ENCODE results near the gene EIF4E2.

Gene EIF4E2

DNA sequence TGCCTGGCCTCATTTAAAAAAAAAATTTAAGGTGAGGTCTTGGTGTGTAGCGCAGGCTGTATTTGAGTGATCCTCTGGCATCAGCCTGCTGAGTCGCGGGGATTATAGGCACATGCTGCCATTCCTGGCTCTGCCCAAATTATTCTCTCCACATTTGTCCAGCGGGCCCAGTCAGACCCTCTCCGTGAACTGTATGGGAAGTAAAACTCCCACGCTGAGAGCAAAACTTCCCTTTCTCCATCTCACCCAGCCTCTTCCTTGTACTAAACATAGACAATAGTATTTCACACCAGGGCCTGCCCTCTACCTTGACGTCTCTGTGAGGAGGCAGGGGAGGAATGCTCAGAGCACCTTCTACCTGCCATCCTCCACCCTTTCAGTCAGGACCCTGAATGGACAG is 37.0 kb downstream of the EIF4E2 start:
- H3K79me2 ChIP-seq: no peaks in the 10 kb centered on the region
- no peaks in the 10 kb centered on the region for H3K27me3 ChIP-seq (ENCODE audit: control insufficient read depth, insufficient read depth, low read length)
- H3K4me3 ChIP-seq (ENCODE audit: low read depth, low read length): no peak overlapping the region
- H3K9ac ChIP-seq: no peak overlapping the region
- no peak overlapping the region for H3K4me2 ChIP-seq (ENCODE audit: low read length)
- peaks cover 4% of the 10 kb centered on the region for H3K4me1 ChIP-seq
- no peaks in the 10 kb centered on the region for H3K9me3 ChIP-seq (ENCODE audit: control insufficient read depth, low read length)
- TF ChIP-seq CTCF (IDR thresholded peaks at IDR 0.05): no peak
- H2AFZ ChIP-seq: no peak overlapping the region
- no peak overlapping the region for H3K27ac ChIP-seq
- no peaks in the 10 kb centered on the region for H3K36me3 ChIP-seq (ENCODE audit: control insufficient read depth, insufficient read depth, low read length)

DNA sequence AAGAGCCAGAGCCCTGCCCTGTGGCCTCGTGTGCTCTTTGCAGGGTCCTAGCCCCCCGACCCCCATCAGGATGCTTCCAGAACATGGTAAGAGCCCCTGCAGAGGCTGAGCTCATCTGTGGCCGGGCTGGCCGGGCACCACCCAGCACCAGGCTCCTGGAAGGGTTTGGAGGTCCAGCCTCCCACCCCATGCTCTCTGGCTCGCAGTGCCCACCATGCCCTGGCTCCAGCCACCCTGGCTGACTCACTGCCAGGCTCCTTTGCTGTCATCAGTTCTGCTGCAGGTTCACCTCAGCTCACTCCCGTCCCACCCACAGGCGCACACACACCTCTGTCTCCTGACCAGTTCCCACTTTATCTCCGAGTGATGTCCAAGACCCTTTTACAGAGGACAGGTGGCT is 37.5 kb downstream of the EIF4E2 start:
- no peak overlapping the region for H3K4me2 ChIP-seq (ENCODE audit: low read length)
- H3K27ac ChIP-seq: no peak overlapping the region
- no peaks in the 10 kb centered on the region for H3K79me2 ChIP-seq
- TF ChIP-seq CTCF (IDR thresholded peaks at IDR 0.05): no peak
- H3K9ac ChIP-seq: no peak overlapping the region
- H3K36me3 ChIP-seq (ENCODE audit: control insufficient read depth, insufficient read depth, low read length): no peaks in the 10 kb centered on the region
- no peak overlapping the region for H2AFZ ChIP-seq
- H3K4me3 ChIP-seq (ENCODE audit: low read depth, low read length): no peak overlapping the region
- H3K9me3 ChIP-seq (ENCODE audit: control insufficient read depth, low read length): no peaks in the 10 kb centered on the region
- peaks cover 4% of the 10 kb centered on the region for H3K4me1 ChIP-seq
- no peaks in the 10 kb centered on the region for H3K27me3 ChIP-seq (ENCODE audit: control insufficient read depth, insufficient read depth, low read length)

DNA sequence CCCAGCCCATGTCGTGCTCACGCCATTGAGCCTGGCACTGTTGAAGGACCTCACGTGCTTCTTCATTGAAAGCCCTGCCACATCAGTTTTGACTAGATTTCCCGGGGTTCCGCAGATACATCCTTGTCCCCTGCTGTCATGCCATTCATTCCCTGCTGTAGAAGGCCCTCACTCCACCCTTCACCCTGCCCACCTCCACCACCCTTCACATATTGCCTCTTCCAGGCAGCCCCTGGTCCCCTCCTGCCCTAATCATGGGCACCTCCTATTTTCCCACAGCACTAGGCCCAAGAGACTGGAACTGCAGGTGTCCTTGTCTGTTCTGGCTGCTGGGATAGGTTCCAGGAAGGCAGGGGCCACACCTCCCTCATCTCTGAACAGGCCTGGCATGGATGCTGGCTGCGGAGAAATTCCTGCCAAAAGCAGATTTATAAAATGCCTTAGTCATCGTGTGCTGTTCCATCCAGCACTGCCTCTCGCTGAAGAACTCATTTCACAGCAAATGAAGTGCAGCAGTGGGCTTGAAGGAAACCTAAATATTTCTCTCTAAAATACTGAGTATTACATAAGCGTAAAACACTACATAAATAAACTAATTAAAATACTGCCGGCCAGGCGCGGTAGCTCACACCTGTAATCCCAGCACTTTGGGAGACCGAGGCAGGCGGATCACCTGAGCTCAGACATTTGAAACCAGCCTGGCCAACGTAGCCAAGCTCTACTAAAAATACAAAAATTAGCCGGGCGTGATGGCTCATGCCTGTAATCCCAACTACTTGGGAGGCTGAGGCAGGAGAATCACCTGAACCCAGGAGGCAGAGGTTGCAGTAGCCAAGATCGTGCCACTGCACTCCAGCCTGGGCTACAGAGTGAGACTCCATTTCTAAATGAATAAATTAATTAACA is 38.4 kb downstream of the EIF4E2 start:
- H3K4me1 ChIP-seq: peaks cover 4% of the 10 kb centered on the region
- no peaks in the 10 kb centered on the region for H3K79me2 ChIP-seq
- no peaks in the 10 kb centered on the region for H3K27me3 ChIP-seq (ENCODE audit: control insufficient read depth, insufficient read depth, low read length)
- H3K9me3 ChIP-seq (ENCODE audit: control insufficient read depth, low read length): no peaks in the 10 kb centered on the region
- no peak for TF ChIP-seq CTCF (IDR thresholded peaks at IDR 0.05)
- H2AFZ ChIP-seq: peak overlapping the region; percentile 66
- H3K9ac ChIP-seq: no peak overlapping the region
- H3K4me3 ChIP-seq (ENCODE audit: low read depth, low read length): peak overlapping the region; percentile 31
- H3K27ac ChIP-seq: peak overlapping the region; percentile 53
- no peaks in the 10 kb centered on the region for H3K36me3 ChIP-seq (ENCODE audit: control insufficient read depth, insufficient read depth, low read length)
- H3K4me2 ChIP-seq (ENCODE audit: low read length): peak overlapping the region; percentile 52

- no peak for TF ChIP-seq CTCF (IDR thresholded peaks at IDR 0.05)
- Histone ChIP-seq H3K4me1 (peaks cover 4% of the 10 kb centered on the region), H3K4me2 (ENCODE audit: low read length) (no peak overlapping the region), H3K27me3 (ENCODE audit: control insufficient read depth, insufficient read depth, low read length) (no peaks in the 10 kb centered on the region), H3K9ac (no peak overlapping the region), H3K9me3 (ENCODE audit: control insufficient read depth, low read length) (no peaks in the 10 kb centered on the region), H3K79me2 (no peaks in the 10 kb centered on the region), H3K4me3 (ENCODE audit: low read depth, low read length) (no peak overlapping the region), H2AFZ (no peak overlapping the region), H3K36me3 (ENCODE audit: control insufficient read depth, insufficient read depth, low read length) (no peaks in the 10 kb centered on the region), H3K27ac (no peak overlapping the region)
These were observed 42.4 kb downstream of the EIF4E2 start for GRCh38 chr2:232592772-232593395.

Data from parathyroid adenoma (tissue), 2 donors.